Measurements from ENCODE around the gene DOLK.
A peak's percentile ranks its signal among the peaks of the same experiment; 100 is the strongest.
"Not testable (repeated sequence)": the region's sequence is repeated elsewhere in the genome, so short reads cannot be mapped to it uniquely, and the experiment has no call there.

The DOLK gene
- 7.8 to 27.7 (median 17.7) reads per million in 18 experiments for total RNA-seq

DNA sequence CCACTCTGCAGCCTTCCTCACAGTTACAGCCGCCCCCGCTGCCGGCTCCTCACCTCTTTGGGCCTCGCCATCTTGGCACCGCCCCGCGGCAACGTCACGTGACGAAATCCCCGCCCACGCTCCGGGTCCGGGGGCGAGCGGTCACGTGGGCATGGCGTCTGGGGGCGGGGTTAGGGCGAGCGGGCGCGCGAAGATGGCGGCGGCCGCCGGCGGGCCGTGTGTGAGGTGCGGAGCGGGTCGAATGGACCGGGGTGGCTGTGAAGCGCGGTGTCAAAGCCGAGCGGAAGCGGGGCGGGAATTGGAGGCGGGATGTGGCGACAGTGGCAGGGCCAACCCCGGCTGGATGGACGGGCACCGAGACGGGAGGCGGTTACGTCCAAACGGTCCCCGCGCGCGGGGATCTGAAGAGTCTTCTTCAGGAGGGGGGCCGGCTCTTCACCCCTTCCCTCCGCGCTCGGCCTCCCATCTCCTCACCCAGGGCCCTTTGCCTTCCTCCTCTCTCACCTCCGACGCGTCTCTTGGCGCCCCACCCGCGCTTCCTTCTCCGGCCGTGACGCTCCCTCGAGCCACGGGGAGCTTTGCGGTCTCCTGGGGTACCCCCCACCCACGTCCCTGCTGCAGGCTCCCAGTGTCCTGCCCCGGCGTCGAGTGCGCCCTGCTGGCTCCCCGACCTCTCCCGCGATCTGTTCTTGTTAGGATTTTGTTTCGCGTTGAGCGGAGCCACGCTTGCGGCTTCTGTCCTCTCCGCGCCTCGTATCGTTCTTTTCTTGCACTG is at the start of gene DOLK, which contains the start of gene NUP188:
DOLK (minus strand) TSS at position 77 of the 775 bp plus-strand sequence. CDS start 300 bp downstream, outside the sequence.
NUP188 (plus strand) TSS at position 173 of the 775 bp plus-strand sequence; CDS start at position 194, 21 bp downstream.
- DNase-seq = peak; percentile 97

GRCh38 chr9:128995791-128996190 is 48.4 kb upstream of the DOLK start:
- DNase-seq = no peak

GRCh38 chr9:128992995-128993394 is 45.6 kb upstream of the DOLK start:
- peak in 1 of 2 donors; percentile 5 for DNase-seq

DNA sequence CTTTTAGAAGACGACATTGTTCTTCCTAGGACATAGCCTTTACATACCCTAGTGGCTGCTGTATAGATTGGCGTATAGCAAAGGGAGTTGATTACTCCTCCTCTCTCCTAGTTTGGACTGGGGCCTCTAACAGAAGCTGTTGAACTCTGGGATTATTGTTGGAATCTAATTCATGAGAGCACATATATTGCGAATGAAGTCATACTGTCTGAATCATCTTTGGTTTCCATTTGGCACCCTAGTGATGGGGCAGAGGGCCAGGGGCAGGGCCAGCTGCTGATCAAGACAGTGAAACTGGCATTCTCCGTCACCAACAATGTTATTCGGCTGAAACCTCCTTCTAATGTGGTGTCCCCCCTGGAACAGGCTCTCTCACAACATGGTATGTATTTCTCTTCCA is 40.4 kb upstream of the DOLK start:
- DNase-seq = no peak

GRCh38 chr9:128986671-128987070 is 39.3 kb upstream of the DOLK start:
- DNase-seq = no peak

GRCh38 chr9:128983536-128983935 is 36.1 kb upstream of the DOLK start:
- no peak for DNase-seq

DNA sequence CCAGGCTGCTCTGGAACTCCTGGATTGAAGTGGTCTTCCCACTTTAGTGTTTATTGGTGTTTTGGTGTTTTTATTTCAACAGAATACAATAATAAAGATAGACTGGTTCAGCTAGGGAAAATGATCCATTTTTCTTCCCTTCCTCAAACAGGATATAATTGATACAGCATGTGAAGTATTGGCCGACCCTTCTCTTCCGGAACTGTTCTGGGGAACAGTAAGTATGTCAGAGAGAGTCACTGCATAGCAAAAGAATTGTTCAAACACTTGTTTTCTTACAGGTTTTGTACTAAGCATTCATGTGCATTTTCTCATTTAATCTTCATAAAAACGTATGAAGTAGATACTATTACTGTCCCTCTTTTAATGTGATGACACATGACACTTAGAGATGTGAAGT is 31.7 kb upstream of the DOLK start:
- DNase-seq = no peak

GRCh38 chr9:128972956-128973355 is 25.6 kb upstream of the DOLK start:
- DNase-seq = no peak

DNA sequence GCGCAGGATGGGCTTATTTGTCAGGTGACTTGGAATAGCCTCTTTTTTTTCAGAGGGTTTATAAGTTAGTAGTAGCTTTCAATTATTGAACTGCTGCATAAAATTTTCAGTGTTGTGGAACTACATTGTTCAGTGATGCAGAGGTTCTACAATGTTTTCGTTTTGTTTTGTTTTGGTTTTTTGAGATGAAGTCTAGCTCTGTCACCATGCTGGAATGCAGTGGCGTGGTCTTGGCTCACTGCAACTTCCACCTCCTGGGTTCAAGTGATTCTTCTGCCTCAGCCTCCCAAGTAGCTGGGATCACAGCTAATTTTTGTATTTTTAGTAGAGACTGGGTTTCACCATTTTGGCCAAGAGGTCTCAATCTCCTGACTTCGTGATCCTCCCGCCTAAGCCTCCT is 22.1 kb upstream of the DOLK start:
- no peak for DNase-seq

- not testable (repeated sequence) for DNase-seq
Measured at GRCh38 chr9:128961403-128961802, 14.0 kb upstream of the DOLK start.

DNA sequence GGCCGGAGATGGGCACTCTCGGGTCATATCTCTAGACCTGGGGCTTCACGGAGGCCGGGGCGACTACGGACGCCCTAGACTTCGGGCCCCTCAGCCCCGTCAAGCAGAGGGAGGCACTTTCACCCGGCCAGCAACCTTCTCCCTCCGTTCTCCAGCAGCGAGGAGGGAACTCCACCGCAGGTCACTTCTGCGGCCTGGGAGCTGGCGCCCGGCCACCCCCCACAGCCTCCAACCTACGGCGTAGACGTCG is 201 bp downstream of the DOLK start:
- no peak for DNase-seq

GRCh38 chr9:128946571-128947276 is 679 bp downstream of the DOLK start:
- peak in 1 of 2 donors; percentile 34 for DNase-seq

DNA sequence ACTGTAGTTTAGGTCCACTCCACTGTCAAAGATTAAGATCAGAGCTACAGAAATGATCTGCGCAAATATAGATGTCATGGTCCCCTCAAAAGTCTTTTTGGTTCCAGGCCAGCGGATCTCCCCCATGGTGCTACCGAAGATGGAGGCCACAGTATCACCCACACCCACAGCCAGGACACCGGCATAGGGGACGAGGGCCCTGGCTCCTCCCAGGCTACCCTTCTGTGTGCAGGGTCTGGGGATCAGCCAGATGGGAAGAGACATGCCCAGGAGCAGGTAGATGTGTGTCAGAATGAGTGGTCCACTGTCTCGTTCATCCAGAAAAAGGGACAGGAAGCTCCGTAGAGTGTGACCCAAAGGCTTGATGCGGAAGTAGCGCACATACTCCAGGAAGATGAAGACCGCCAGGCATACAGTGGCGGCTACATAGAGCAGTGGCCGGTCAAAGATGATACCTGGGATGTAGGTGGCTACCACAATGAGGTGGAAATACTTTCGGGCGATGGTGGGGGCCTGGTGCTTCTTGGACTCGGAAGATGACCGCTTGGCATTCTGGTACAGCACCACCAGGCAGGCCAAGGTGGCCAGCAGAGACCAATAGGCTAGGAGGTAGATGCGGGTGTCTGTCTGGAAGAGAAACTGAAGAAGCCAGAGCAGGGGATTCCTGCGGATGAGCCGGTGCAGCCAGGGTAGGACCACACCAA is 1.5 kb downstream of the DOLK start:
- no peak for DNase-seq

DNA sequence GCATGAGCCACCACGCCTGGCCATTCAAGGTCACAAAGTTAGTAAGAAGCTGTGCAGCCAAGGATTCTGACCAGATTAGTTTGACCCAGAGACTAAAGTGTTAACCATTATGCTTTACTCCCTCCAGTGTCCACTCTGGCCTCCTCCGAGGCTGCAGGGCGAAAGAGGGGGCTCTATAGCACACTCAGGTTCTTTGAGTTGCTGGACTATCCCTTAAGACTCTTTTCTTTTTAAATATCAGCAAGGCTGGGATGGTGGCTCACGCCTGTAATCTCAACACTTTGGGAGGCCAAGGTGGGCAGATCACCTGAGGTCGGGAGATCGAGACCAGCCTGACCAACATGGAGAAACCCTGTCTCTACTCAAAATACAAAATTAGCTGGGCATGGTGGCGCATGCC is 2.4 kb downstream of the DOLK start:
- not testable (repeated sequence) for DNase-seq

- no peak for DNase-seq
Measured at GRCh38 chr9:128943832-128944620, 3.4 kb downstream of the DOLK start.

DNA sequence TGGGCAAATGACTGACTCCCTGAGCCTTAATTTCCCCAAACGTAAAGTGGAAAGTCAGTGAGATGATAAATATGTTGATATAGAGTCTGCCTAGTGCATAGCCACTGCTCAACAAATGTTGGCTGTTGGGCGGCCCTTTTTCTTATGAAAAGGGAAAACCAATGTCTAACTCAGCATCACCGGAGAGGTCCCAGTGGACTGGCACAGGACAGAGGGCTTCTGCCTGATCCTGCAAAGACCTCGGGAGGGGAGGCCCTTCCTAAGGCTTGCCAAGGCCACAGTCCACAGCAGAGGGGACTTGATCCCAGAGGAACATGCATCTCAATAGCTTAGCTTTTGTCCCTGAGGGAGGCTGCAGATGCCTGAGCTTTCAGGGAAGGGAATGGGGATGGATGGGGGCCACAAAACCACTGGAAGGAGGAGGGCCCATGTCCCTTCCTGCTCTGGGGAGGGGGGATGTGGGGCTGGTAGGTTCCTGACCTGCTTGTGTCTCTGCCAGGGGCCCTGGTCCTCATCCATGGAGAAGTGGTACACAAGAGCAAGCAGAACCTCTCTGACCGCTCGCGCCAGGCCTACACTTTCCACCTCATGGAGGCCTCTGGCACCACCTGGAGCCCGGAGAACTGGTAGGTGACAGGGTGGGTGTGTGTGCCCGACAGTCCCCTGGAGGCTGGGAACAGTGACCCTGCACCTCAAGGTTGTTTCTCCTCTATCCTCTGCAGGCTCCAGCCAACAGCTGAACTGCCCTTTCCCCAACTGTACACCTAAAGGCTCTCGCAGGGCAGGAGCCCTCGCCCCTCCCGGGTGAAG is 6.3 kb downstream of the DOLK start:
- no peak for DNase-seq

GRCh38 chr9:128940271-128940921 is 7.0 kb downstream of the DOLK start:
- DNase-seq = no peak

DNA sequence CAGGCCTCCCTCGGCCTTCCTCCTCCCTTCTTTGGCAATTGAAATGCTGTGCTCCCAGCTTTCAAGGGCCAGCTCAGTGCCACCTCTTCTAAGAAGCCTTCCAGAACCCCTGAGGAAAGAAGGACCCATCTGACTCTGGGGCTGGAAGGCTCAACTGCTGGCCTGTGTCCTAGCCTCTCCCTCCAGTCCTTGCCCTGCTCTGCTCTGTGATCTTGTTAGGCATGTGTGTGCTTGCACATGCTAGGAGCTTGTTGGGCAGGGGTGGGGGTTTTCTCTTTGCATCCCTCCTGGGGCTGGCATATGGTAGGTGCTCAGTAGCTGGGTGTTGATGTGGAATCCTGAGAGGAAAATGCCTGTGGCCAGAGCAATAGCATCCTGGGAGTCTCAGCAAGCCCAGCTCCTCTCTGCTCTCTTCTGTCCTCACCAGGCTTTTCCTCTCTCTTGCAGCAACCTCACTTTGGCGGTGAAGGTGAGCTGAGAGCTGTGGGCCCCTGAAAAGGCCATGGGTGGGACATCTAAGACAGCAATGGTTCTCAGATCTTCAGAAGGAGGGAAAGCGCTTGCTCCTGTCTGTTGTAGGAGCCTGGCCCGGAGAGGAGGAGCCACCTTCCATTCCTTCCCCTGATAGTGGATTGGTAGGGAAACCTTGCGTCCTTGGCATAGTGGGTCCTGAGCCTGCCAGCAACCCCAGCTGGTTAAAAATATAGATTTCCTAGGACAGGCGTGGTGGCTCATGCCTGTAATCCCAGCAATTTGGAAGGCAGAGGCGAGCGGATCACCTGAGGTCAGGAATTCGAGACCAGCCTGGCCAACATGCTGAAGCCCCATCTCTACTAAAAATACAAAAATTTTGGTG is 9.9 kb downstream of the DOLK start:
- no peak for DNase-seq

- no peak for DNase-seq
Measured at GRCh38 chr9:128936171-128936865, 11.1 kb downstream of the DOLK start.

- no peak for DNase-seq
Measured at GRCh38 chr9:128933731-128934130, 13.7 kb downstream of the DOLK start.

Measured in inflammatory macrophage (primary cell).